IMR-90 (cell line): Measurements from ENCODE around the gene FXR2. TPM values are rescaled to one million over a fixed set of nuclear protein-coding genes. Genes with fewer than 3 reads are reported as not detected.

ENCODE experiments used
- ATAC-seq: fragments of 200-7000 bp; cut with Tn5 transposase; 2 replicates; pipeline ENCODE4 v1.9.1; 2020; ENCODE audit warnings: low read depth, mild to moderate bottlenecking, moderate library complexity
- BruUV-seq: library from RNA; stranded (reverse); fragments of 400-500 nt; replicated peaks from 2 replicates; lab custom pipeline; 2021; lab: Mats Ljungman, UMichigan
- CTCF ChIA-PET: fragments of 300-600 bp; formaldehyde crosslinking; extraction: SDS; loops from one replicate; lab custom pipeline; 2021; ENCODE audit warnings: antibody characterized with exemption; lab: Yijun Ruan, JAX
- POLR2A ChIA-PET: fragments of 300-600 bp; sonication (Branson Sonifier 250); formaldehyde crosslinking; loops from one replicate; lab custom pipeline; 2022; ENCODE audit warnings: antibody characterized with exemption; ENCODE audit not compliant: unreplicated experiment; lab: Charles Lee
- DNase-seq: peaks from one replicate; pipeline ENCODE4 v3.0.0; 2013
- H2AFZ ChIP-seq: replicated peaks from 2 replicates; pipeline ENCODE3; 2013; ENCODE audit warnings: low read length, mild to moderate bottlenecking; ENCODE audit not compliant: poor library complexity
- H2AK5ac ChIP-seq: 2 replicates; pipeline ENCODE4 v1.6.1; 2013; ENCODE audit warnings: low read depth, low read length, inconsistent platforms
- H2AK9ac ChIP-seq: replicated peaks from 2 replicates; pipeline ENCODE3; 2013; ENCODE audit warnings: mild to moderate bottlenecking, low read depth, low read length, moderate library complexity; ENCODE audit not compliant: poor library complexity
- H2BK120ac ChIP-seq: 2 replicates; pipeline ENCODE4 v1.6.1; 2013; ENCODE audit warnings: low read depth, low read length, inconsistent platforms
- H2BK15ac ChIP-seq: 3 replicates; pipeline ENCODE4 v1.6.1; 2013; ENCODE audit warnings: low read depth, low read length, inconsistent platforms
- H2BK20ac ChIP-seq: 2 replicates; pipeline ENCODE4 v1.6.1; 2013; ENCODE audit warnings: low read depth, mild to moderate bottlenecking, inconsistent platforms, low read length, moderate library complexity
- H2BK5ac ChIP-seq: 2 replicates; pipeline ENCODE4 v1.6.1; 2013; ENCODE audit warnings: mild to moderate bottlenecking, low read depth, low read length, inconsistent platforms; ENCODE audit not compliant: poor library complexity, severe bottlenecking
- H3K14ac ChIP-seq: replicated peaks from 2 replicates; pipeline ENCODE4 v1.6.1; 2013; ENCODE audit warnings: low read depth, low read length, inconsistent platforms
- H3K18ac ChIP-seq: 2 replicates; pipeline ENCODE4 v1.6.1; 2013; ENCODE audit warnings: low read depth, low read length, control low read depth
- H3K23ac ChIP-seq: 2 replicates; pipeline ENCODE4 v1.6.1; 2013; ENCODE audit warnings: low read depth, low read length, inconsistent platforms
- H3K27ac ChIP-seq: 2 replicates; pipeline ENCODE4 v1.5.1; 2013; ENCODE audit warnings: mild to moderate bottlenecking, control low read depth, low read length; ENCODE audit not compliant: insufficient read depth
- H3K27me3 ChIP-seq: 2 replicates; pipeline ENCODE4 v1.6.1; 2013; ENCODE audit warnings: low read length; ENCODE audit not compliant: control insufficient read depth, insufficient read depth
- H3K36me3 ChIP-seq: 2 replicates; pipeline ENCODE4 v1.6.1; 2013; ENCODE audit warnings: low read length, mixed read lengths; ENCODE audit not compliant: control insufficient read depth, insufficient read depth
- H3K4ac ChIP-seq: 2 replicates; pipeline ENCODE4 v1.6.1; 2013; ENCODE audit warnings: low read depth, low read length, inconsistent platforms
- H3K4me1 ChIP-seq: 2 replicates; pipeline ENCODE4 v1.6.1; 2013; ENCODE audit warnings: low read length, mixed read lengths; ENCODE audit not compliant: control insufficient read depth, insufficient read depth
- H3K4me2 ChIP-seq: 2 replicates; pipeline ENCODE4 v1.6.1; 2013; ENCODE audit warnings: low read depth, mild to moderate bottlenecking, control low read depth, low read length, moderate library complexity
- H3K4me3 ChIP-seq: 2 replicates; pipeline ENCODE4 v1.5.1; 2013; ENCODE audit warnings: low read depth, mild to moderate bottlenecking, control low read depth, low read length, moderate library complexity; ENCODE audit not compliant: insufficient read depth
- H3K56ac ChIP-seq: 2 replicates; pipeline ENCODE4 v1.6.1; 2013; ENCODE audit warnings: low read length, inconsistent platforms; ENCODE audit not compliant: insufficient read depth; ENCODE audit errors: extremely low read depth
- H3K79me1 ChIP-seq, 2 experiments: 2 replicates each; pipeline ENCODE4 v1.6.1; 2013; ENCODE audit warnings: low read length in 2 of 2, inconsistent platforms in 1 of 2, low read depth in 1 of 2
- H3K9ac ChIP-seq: 2 replicates; pipeline ENCODE4 v1.6.1; 2013; ENCODE audit warnings: low read depth, low read length, control low read depth
- H3K9me1 ChIP-seq: 2 replicates; pipeline ENCODE4 v1.6.1; 2013; ENCODE audit warnings: low read length, inconsistent platforms; ENCODE audit not compliant: insufficient read depth
- H3K9me3 ChIP-seq: 2 replicates; pipeline ENCODE4 v1.6.1; 2013; ENCODE audit warnings: low read length; ENCODE audit not compliant: control insufficient read depth, insufficient read depth
- H4K20me1 ChIP-seq: 2 replicates; pipeline ENCODE4 v1.6.1; 2013; ENCODE audit warnings: low read length, inconsistent platforms; ENCODE audit not compliant: insufficient read depth
- H4K5ac ChIP-seq: 2 replicates; pipeline ENCODE4 v1.6.1; 2013; ENCODE audit warnings: mild to moderate bottlenecking, low read depth, low read length, control low read depth
- H4K8ac ChIP-seq, 2 experiments: 2 replicates each; pipeline ENCODE4 v1.6.1; 2013; ENCODE audit warnings: low read depth in 2 of 2, low read length in 2 of 2, control low read depth in 1 of 2, inconsistent platforms in 1 of 2
- H4K91ac ChIP-seq: 2 replicates; pipeline ENCODE4 v1.6.1; 2013; ENCODE audit warnings: low read depth, low read length, inconsistent platforms; ENCODE audit not compliant: insufficient read depth
- MXI1 ChIP-seq: IDR thresholded peaks from 2 replicates; pipeline ENCODE4 v1.6.1; 2012; ENCODE audit warnings: low read depth, mild to moderate bottlenecking, low read length, moderate library complexity, borderline replicate concordance
- WGBS, 2 experiments: methylation state at CpG; one replicate each; pipeline versions ENCODE4 v1.1.5 to v1.1.7; 2013; ENCODE audit warnings: missing lambda C conversion rate in 2 of 2; ENCODE audit not compliant: insufficient read length in 1 of 2; ENCODE audit errors: extremely low coverage in 2 of 2; 5-methylcytosine and 5-hydroxymethylcytosine counted together
- dilution Hi-C: fragments of 300-500 bp; cut with HindIII; formaldehyde crosslinking; loops from one replicate; pipeline ENCODE4 v1.14.3; 2018; ENCODE audit warnings: low sequenced_read_pairs; ENCODE audit not compliant: unreplicated experiment
- in situ Hi-C: fragments of 300-500 bp; cut with MboI; formaldehyde crosslinking; loops from 3 replicates; pipeline ENCODE4 v1.14.3; 2019; ENCODE audit warnings: low sequenced_read_pairs, inconsistent platforms, mixed read lengths
- intact Hi-C: fragments of 100-400 bp; cut with micrococcal nuclease; formaldehyde crosslinking; loops from 2 replicates; pipeline ENCODE4 v1.10.0; 2022
- polyA plus RNA-seq, 3 experiments: library from polyadenylated mRNA; depleted of rRNA; stranded (reverse); fragments of >200 nt; gene quantifications; 2 replicates each; pipeline ENCODE4 v1.2.3, GENCODE V29; 2012; ENCODE audit warnings: low replicate concordance in 1 of 3
- total RNA-seq: library from RNA; depleted of rRNA; stranded (reverse); fragments of >200 nt; gene quantifications from 2 replicates; pipeline ENCODE4 v1.2.3, GENCODE V29; 2012

The FXR2 gene
- total and polyA plus RNA-seq, 2 of the 4 experiments (the other 2 are of a cell fraction), result 39.1 to 55.9 TPM

DNA sequence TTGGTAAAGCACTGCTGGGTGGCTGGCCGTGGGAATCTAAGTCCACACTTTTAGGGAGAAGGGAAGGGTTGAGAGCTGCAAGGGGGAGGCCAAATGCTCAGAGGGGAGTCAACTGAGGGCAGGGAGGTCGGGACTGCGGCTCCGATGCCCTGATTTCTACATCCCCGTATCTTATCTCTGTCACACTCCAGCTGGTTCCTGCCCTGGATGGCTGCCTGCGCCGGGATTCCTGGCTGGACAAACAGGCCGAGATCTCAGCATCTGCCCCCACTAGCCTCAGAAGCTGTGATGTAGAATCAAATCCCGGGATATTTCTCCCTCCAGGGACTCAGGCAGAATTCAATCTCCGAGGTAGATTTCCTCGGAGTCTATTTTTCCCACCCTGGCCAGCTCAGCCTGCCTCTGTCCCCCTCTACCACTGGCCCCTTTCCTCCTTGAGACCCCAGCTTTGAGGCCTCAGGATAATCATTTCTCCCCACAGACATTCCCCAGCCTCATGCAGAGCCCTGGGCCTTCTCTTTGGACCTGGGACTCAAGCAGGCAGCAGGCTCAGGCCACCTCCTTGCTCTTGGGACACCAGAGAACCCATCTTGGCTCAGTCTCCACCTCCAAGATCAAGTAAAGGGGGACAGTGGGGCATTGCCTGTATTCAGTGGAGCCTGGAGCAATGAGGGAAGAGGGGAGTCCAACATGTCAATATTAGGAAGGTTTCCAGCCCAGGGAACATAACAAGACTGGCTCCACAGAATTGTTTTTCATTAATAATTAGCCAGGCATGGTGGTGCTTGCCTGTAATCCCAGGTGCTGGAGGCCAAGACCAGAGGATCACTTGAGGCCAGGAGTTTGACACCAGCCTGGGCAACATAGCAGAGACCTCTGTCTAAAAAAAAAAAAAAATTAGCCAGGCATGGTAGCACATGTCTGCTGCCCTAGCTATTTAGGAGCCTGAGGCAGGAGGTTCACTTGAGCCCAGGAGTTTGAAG is 17.0 kb upstream of the FXR2 start:
- DNase-seq (no peak), ATAC-seq (no peak)
- Histone ChIP-seq H3K9me1 (no peaks in the 10 kb centered on the region), H3K14ac (no peak overlapping the region), H2AK9ac (peak overlapping the region; percentile 19), H3K23ac (no peak overlapping the region), H4K5ac (no peak overlapping the region), H2BK20ac (no peak overlapping the region), H2AK5ac (no peak overlapping the region), H3K4me3 (no peak overlapping the region), H3K27ac (no peak overlapping the region), H3K9ac (no peak overlapping the region), H3K18ac (no peak overlapping the region), H3K4ac (no peak overlapping the region), H3K79me1 (peaks cover 5% of the 10 kb centered on the region in 2 experiments; a peak in 3 of 4 replicates), H3K4me1 (0 out of 2 replicates have a peak, but pooled peaks cover 1% of the 10 kb centered on the region), H2BK5ac (no peak overlapping the region), H4K8ac (no peak overlapping the region), H2BK120ac (no peak overlapping the region), H3K27me3 (peaks cover 4% of the 10 kb centered on the region; the same call in 1 of the 2 replicates), H3K56ac (no peak overlapping the region), H3K4me2 (no peak overlapping the region), H3K36me3 (no peaks in the 10 kb centered on the region), H2BK15ac (no peak overlapping the region), H4K91ac (no peak overlapping the region), H4K20me1 (no peaks in the 10 kb centered on the region), H3K9me3 (no peaks in the 10 kb centered on the region), H2AFZ (peak overlapping the region; percentile 69)
- ChIA-PET CTCF (interaction anchor here (0.9 to 5.3 kb wide), 4 partner anchors 10 to 75 kb away, joined by 3 to 27 read pairs (median 4); partner anchors contain the start of genes TP53 and WRAP53), POLR2A (no interaction called here)
- no peak for TF ChIP-seq MXI1
- BruUV-seq, result no TSS peak
- intact Hi-C loops, result no loop called here
- dilution Hi-C loops, result no loop called here
- WGBS, 2 experiments, result 40% methylated on average over 3 of the region's 11 CpGs; no CpG with 5 or more reads in 1 of the 2 experiments
- in situ Hi-C loops, result no loop called here
